ENCODE measurements around the gene CD84.

The CD84 gene

DNA sequence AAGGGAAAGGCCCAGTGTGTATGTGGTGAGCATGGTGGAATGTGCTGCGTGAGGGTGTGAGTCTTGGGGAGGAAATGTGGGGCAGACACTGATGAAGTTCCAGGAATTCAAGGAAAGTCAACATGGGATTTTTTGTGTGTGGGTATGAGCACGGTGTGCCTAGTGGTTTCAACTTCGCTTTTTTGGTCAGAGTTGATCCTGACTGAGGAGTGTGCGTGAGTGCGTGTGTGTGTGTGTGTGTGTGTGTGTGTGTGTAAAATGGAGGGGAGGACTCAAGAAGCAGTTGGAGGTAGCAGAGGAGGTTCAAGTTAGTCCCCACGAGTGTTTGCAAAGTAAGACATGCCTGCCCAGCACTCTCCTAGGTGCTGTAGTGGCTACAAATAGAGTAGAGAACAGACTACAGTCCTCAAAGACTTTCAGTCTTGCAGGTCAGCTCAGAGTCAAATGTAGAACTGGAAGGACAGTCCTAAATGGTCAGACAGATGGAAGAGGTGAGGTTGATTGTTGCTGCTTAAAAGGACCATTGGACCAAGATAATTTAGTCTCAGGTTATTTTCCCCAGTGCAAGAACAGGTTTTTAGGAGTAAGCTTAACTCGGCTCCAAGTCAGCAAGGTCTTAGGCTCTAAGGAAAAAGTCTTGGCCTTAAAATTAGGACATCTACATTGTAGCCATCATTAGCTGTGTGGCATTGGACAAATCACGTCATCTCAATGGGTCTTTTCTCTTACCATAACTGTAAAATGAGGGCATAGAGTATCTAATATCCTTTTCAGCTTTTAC is 42.5 kb upstream of the CD84 start:
- no peak overlapping the region for H3K4me3 ChIP-seq (ENCODE audit: low read depth, low read length)
- no peaks in the 10 kb centered on the region for H3K27me3 ChIP-seq (replicated peaks)
- in situ Hi-C loops (cut with HindIII; ENCODE audit: low pct_ligation_motif_present, low sequenced_read_pairs): no loop called here
- H3K36me3 ChIP-seq (replicated peaks): no peaks in the 10 kb centered on the region
- TF ChIP-seq, protein P1, sequence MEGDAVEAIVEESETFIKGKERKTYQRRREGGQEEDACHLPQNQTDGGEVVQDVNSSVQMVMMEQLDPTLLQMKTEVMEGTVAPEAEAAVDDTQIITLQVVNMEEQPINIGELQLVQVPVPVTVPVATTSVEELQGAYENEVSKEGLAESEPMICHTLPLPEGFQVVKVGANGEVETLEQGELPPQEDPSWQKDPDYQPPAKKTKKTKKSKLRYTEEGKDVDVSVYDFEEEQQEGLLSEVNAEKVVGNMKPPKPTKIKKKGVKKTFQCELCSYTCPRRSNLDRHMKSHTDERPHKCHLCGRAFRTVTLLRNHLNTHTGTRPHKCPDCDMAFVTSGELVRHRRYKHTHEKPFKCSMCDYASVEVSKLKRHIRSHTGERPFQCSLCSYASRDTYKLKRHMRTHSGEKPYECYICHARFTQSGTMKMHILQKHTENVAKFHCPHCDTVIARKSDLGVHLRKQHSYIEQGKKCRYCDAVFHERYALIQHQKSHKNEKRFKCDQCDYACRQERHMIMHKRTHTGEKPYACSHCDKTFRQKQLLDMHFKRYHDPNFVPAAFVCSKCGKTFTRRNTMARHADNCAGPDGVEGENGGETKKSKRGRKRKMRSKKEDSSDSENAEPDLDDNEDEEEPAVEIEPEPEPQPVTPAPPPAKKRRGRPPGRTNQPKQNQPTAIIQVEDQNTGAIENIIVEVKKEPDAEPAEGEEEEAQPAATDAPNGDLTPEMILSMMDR (IDR thresholded peaks at IDR 0.05; ENCODE audit: low read depth, low read length, missing control alignments): no peak
- no peak for DNase-seq
- no peak overlapping the region for H3K27ac ChIP-seq

DNA sequence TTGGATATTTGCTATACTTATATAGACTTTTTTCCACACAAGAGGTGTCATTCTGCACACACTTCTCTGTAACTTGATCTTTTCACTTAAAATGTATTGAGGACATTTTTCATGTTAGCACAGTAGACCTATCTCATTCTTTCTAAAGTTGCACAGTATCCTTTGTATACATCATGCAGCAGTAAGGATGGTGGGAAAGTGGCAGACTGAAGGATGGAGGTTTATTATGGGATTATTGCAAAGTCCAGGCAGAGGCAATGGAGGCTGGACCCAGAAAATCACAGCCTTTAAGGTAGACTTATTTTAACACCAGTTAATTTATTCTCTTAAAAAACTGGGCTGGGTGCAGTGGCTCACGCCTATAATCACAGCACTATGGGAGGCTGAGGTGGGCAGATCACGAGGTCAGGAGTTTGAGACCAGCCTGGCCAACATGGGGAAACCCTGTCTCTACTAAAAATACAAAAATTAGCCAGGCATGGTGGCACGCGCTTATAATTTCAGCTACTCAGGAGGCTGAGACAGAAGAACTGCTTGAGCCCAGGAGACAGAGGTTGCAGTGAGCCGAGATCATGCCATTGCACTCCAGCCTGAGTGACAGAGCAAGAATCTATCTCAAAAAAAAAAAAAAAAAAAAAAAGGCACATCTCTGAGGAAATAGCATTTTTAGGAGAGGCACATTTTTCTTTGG is 41.8 kb upstream of the CD84 start:
- Histone ChIP-seq H3K27me3 (replicated peaks) (no peaks in the 10 kb centered on the region), H3K4me3 (ENCODE audit: low read depth, low read length) (no peak overlapping the region), H3K27ac (no peak overlapping the region), H3K36me3 (replicated peaks) (no peaks in the 10 kb centered on the region)
- in situ Hi-C loops (cut with HindIII; ENCODE audit: low pct_ligation_motif_present, low sequenced_read_pairs): no loop called here
- DNase-seq: no peak
- TF ChIP-seq, protein P1 (IDR thresholded peaks at IDR 0.05; ENCODE audit: low read depth, low read length, missing control alignments): no peak

- no peak overlapping the region for H3K4me3 ChIP-seq (ENCODE audit: low read depth, low read length)
- in situ Hi-C loops (cut with HindIII; ENCODE audit: low pct_ligation_motif_present, low sequenced_read_pairs): no loop called here
These were observed 40.5 kb upstream of the CD84 start for GRCh38 chr1:160619742-160620277.

DNA sequence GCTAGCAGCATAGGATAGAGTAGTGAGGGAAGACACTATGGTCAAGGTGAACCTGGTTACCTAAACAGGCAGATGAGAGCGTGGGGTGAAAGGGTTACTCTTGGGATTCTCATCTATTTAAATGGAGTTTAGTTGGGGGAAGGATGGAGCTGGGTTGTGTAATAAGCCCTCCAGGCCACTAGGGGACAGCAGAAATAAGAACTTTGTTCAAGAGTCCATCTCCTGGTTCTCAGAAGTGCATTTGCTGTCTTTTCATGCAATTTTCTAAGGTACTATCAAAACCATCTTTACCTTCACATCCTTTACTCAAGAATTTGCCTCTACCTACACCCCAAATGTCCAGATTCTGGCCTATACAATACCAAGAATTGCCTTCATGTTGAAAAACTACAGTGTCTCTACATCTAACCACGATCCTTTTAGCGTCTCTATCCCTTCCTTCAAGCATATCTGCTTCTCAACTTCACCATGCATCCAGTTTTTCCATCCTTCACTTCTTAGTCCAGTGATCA is 39.5 kb upstream of the CD84 start:
- in situ Hi-C loops (cut with HindIII; ENCODE audit: low pct_ligation_motif_present, low sequenced_read_pairs): no loop called here
- TF ChIP-seq, protein P1 (IDR thresholded peaks at IDR 0.05; ENCODE audit: low read depth, low read length, missing control alignments): peak; percentile 43
- no peaks in the 10 kb centered on the region for H3K36me3 ChIP-seq (replicated peaks)
- H3K27me3 ChIP-seq (replicated peaks): no peaks in the 10 kb centered on the region
- no peak overlapping the region for H3K4me3 ChIP-seq (ENCODE audit: low read depth, low read length)
- no peak overlapping the region for H3K27ac ChIP-seq
- DNase-seq: no peak

More at GRCh38 chr1:160619742-160620277, 40.5 kb upstream of the CD84 start:
- TF ChIP-seq, protein P1 (IDR thresholded peaks at IDR 0.05; ENCODE audit: low read depth, low read length, missing control alignments): no peak
- H3K36me3 ChIP-seq (replicated peaks): no peaks in the 10 kb centered on the region
- H3K27ac ChIP-seq: no peak overlapping the region
- H3K27me3 ChIP-seq (replicated peaks): no peaks in the 10 kb centered on the region
- DNase-seq: no peak

DNA sequence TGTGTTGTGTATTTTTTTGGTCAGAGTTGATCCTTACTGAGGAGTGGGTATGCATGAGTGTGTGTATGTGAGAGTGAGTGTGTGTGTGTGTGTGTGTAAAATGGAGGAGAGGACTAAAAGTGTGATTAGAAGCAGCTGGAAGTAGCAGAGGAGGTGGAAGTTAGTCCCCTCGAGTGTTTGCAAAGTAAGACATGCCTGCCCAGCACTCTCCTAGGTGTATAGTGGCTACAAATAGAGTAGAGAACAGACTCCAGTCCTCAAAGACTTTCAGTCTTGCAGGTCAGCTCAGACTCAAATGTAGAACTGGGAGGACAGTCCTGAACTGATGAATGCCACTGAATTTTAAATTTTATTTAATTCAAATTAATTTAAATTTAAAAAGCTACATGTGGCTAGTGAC is 39.0 kb upstream of the CD84 start:
- H3K27ac ChIP-seq: no peak overlapping the region
- in situ Hi-C loops (cut with HindIII; ENCODE audit: low pct_ligation_motif_present, low sequenced_read_pairs): no loop called here
- no peaks in the 10 kb centered on the region for H3K27me3 ChIP-seq (replicated peaks)
- TF ChIP-seq, protein P1 (IDR thresholded peaks at IDR 0.05; ENCODE audit: low read depth, low read length, missing control alignments): no peak
- H3K4me3 ChIP-seq (ENCODE audit: low read depth, low read length): no peak overlapping the region
- no peaks in the 10 kb centered on the region for H3K36me3 ChIP-seq (replicated peaks)
- no peak for DNase-seq

All from brain microvascular endothelial cell (primary cell).